ENCODE data around the gene GP2. TPM values are rescaled to one million over a fixed set of nuclear protein-coding genes. Genes with fewer than 3 reads are reported as not detected.

Gene GP2
- total and polyA plus RNA-seq, 2 donors (not counting 3 experiments of a cell fraction or from before 2014, with no cell fraction given), result not detected

- no peaks in the 10 kb centered on the region for H3K9me3 ChIP-seq (replicated peaks; ENCODE audit: control insufficient read depth, insufficient read depth, low read length)
- H3K4me3 ChIP-seq (replicated peaks in 1 of 3; ENCODE audit: insufficient read depth in 1 of 3, low read depth in 1 of 3, low read length in 3 of 3), result no peak overlapping the region
- H3K79me2 ChIP-seq (ENCODE audit: control insufficient read depth, insufficient read depth, low read length), result no peaks in the 10 kb centered on the region
- no peak overlapping the region for H3K9ac ChIP-seq (replicated peaks; ENCODE audit: extremely low read depth, insufficient read depth, low read length)
- dilution Hi-C loops (cut with MboI; ENCODE audit: extremely low pct_ligation_motif_present, low sequenced_read_pairs) (no loop called here), intact Hi-C loops (cut with micrococcal nuclease) (no loop called here)
- H3K4me1 ChIP-seq (ENCODE audit: control insufficient read depth, extremely low read depth, insufficient read depth, low read length), result no peaks in the 10 kb centered on the region
- no peak for TF ChIP-seq JUN (IDR thresholded peaks at IDR 0.05; ENCODE audit: borderline replicate concordance, insufficient read depth, insufficient read length, low read depth)
- TF ChIP-seq POLR2A (IDR thresholded peaks at IDR 0.05; ENCODE audit: low read depth, low read length), result no peak
- TF ChIP-seq FOS (IDR thresholded peaks at IDR 0.05; ENCODE audit: borderline replicate concordance, insufficient read depth, low read length), result no peak
- no peak for TF ChIP-seq CTCF (IDR thresholded peaks at IDR 0.05; ENCODE audit: extremely low read depth in 1 of 2, insufficient read depth in 1 of 2, low read depth in 1 of 2, low read length in 2 of 2)
- DNase-seq (ENCODE audit: low read depth, low spot score) (no peak), FAIRE-seq (no peak)
- H3K4me2 ChIP-seq (ENCODE audit: insufficient read depth, low read length), result no peak overlapping the region
- no peak overlapping the region for H3K27ac ChIP-seq (ENCODE audit: insufficient read depth, low read depth, low read length)
- no peaks in the 10 kb centered on the region for H3K27me3 ChIP-seq (ENCODE audit: control insufficient read depth in 2 of 2, insufficient read depth in 2 of 2, low read length in 2 of 2)
- ChIA-PET CTCF (no interaction called here), POLR2A (no interaction called here)
- H3K36me3 ChIP-seq (ENCODE audit: control insufficient read depth in 2 of 2, extremely low read depth in 1 of 2, insufficient read depth in 2 of 2, low read length in 2 of 2), result no peaks in the 10 kb centered on the region
- no peak overlapping the region for H2AFZ ChIP-seq (ENCODE audit: low read depth, low read length)
- no peaks in the 10 kb centered on the region for H4K20me1 ChIP-seq (replicated peaks; ENCODE audit: control insufficient read depth, extremely low read depth, insufficient read depth, low read length)
- H3K9me1 ChIP-seq (replicated peaks; ENCODE audit: control insufficient read depth, extremely low read depth, insufficient read depth, low read length), result no peaks in the 10 kb centered on the region
- BruUV-seq (replicated peaks), result no TSS peak
These were observed 10.6 kb downstream of the GP2 start for GRCh38 chr16:20316715-20317114.

DNA sequence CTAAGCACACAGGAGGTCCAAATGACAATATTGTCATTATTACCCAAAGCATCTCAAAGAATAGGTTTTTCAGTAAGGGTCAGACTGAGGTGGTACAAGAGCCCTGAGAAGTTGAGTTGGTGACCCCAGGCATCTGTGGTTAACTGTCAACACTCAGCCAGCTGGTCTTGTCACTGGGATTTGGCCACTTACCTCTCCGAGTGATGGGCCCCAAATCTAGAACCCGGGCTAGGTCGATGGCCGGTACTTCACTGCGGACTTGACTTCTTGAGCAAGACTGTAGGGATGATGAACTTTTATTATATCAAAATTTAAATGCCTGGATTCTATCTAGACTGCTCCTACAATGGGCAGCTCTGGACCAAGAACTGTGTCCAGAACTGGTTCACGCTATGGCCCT lies 11.5 kb downstream of the GP2 start:
- no peak overlapping the region for H3K27ac ChIP-seq (ENCODE audit: insufficient read depth, low read depth, low read length)
- H3K4me1 ChIP-seq (ENCODE audit: control insufficient read depth, extremely low read depth, insufficient read depth, low read length), result no peaks in the 10 kb centered on the region
- BruUV-seq (replicated peaks), result no TSS peak
- TF ChIP-seq POLR2A (IDR thresholded peaks at IDR 0.05; ENCODE audit: low read depth, low read length) (no peak), JUN (IDR thresholded peaks at IDR 0.05; ENCODE audit: borderline replicate concordance, insufficient read depth, insufficient read length, low read depth) (no peak), MAX (IDR thresholded peaks at IDR 0.05; ENCODE audit: insufficient read depth, insufficient read length) (no peak), CTCF (IDR thresholded peaks at IDR 0.05; ENCODE audit: extremely low read depth in 1 of 2, insufficient read depth in 1 of 2, low read depth in 1 of 2, low read length in 2 of 2) (no peak), GATA2 (IDR thresholded peaks at IDR 0.05; ENCODE audit: insufficient read depth, insufficient read length, low read depth, low read length) (no peak), FOS (IDR thresholded peaks at IDR 0.05; ENCODE audit: borderline replicate concordance, insufficient read depth, low read length) (no peak), EZH2 (IDR thresholded peaks at IDR 0.05; ENCODE audit: borderline replicate concordance, low read depth, low read length, severe bottlenecking) (no peak), POLR2AphosphoS5 (IDR thresholded peaks at IDR 0.05; ENCODE audit: insufficient read depth, low read depth, low read length) (no peak), MYC (IDR thresholded peaks at IDR 0.05; ENCODE audit: low read depth, low read length) (no peak)
- no peaks in the 10 kb centered on the region for H3K79me2 ChIP-seq (ENCODE audit: control insufficient read depth, insufficient read depth, low read length)
- no peaks in the 10 kb centered on the region for H3K9me1 ChIP-seq (replicated peaks; ENCODE audit: control insufficient read depth, extremely low read depth, insufficient read depth, low read length)
- H3K9ac ChIP-seq (replicated peaks; ENCODE audit: extremely low read depth, insufficient read depth, low read length), result no peak overlapping the region
- H3K4me3 ChIP-seq (replicated peaks in 1 of 3; ENCODE audit: insufficient read depth in 1 of 3, low read depth in 1 of 3, low read length in 3 of 3), result no peak overlapping the region
- FAIRE-seq (no peak), DNase-seq (ENCODE audit: low read depth, low spot score) (no peak)
- no peaks in the 10 kb centered on the region for H3K27me3 ChIP-seq (ENCODE audit: control insufficient read depth in 2 of 2, insufficient read depth in 2 of 2, low read length in 2 of 2)
- H3K9me3 ChIP-seq (replicated peaks; ENCODE audit: control insufficient read depth, insufficient read depth, low read length), result no peaks in the 10 kb centered on the region
- ChIA-PET POLR2A (no interaction called here), CTCF (no interaction called here)
- dilution Hi-C loops (cut with MboI; ENCODE audit: extremely low pct_ligation_motif_present, low sequenced_read_pairs) (no loop called here), intact Hi-C loops (cut with micrococcal nuclease) (no loop called here)
- H4K20me1 ChIP-seq (replicated peaks; ENCODE audit: control insufficient read depth, extremely low read depth, insufficient read depth, low read length), result no peaks in the 10 kb centered on the region
- no peaks in the 10 kb centered on the region for H3K36me3 ChIP-seq (ENCODE audit: control insufficient read depth in 2 of 2, extremely low read depth in 1 of 2, insufficient read depth in 2 of 2, low read length in 2 of 2)
- H3K4me2 ChIP-seq (ENCODE audit: insufficient read depth, low read length), result no peak overlapping the region
- H2AFZ ChIP-seq (ENCODE audit: low read depth, low read length), result no peak overlapping the region

All from endothelial cell of umbilical vein (primary cell).